ENCODE measurements around the gene PIP5KL1. TPM values are rescaled to one million over a fixed set of nuclear protein-coding genes. Genes with fewer than 3 reads are reported as not detected.

The PIP5KL1 gene
- total RNA-seq, 2 donors from 2014 or later = 0.20 TPM; not detected in 1

GRCh38 chr9:127935765-127936221, 5.2 kb upstream of the PIP5KL1 start:
- H3K27ac ChIP-seq = no peak overlapping the region
- no peak overlapping the region for H3K4me3 ChIP-seq
- H3K27me3 ChIP-seq = no peaks in the 10 kb centered on the region
- TF ChIP-seq CTCF (IDR thresholded peaks at IDR 0.05) = no peak
- H3K9me3 ChIP-seq = no peaks in the 10 kb centered on the region
- no peak for DNase-seq (ENCODE audit: low spot score)
- peaks cover 0 to 45% of the 10 kb centered on the region in 2 donors for H3K4me1 ChIP-seq
- no peaks in the 10 kb centered on the region for H3K36me3 ChIP-seq

GRCh38 chr9:127934986-127935385, 4.4 kb upstream of the PIP5KL1 start:
- Histone ChIP-seq H3K4me1 (peaks cover 0 to 53% of the 10 kb centered on the region in 2 donors), H3K27ac (no peak overlapping the region), H3K27me3 (no peaks in the 10 kb centered on the region), H3K9me3 (no peaks in the 10 kb centered on the region), H3K36me3 (no peaks in the 10 kb centered on the region), H3K4me3 (no peak overlapping the region)
- no peak for DNase-seq (ENCODE audit: low spot score)
- TF ChIP-seq CTCF (IDR thresholded peaks at IDR 0.05) = no peak

DNA sequence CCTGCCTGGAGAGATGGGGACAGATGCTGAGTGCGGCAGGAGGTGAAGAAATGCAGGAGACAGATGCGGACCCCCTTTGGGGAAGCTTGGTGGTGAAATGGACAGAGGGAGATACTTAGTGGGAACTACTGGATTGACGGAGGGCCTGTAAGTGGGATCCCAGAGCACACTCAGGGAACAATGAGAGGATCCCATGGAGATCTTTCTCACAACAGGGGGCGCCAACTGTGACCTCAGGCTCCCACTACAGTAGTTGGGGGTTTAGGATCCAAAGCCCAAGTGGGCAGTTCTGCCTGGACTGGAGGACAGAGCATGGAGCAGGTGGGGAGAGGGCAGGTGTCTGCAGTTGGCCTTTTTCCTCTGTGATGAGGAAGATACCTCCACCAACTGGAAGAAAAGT, 3.7 kb upstream of the PIP5KL1 start:
- no peaks in the 10 kb centered on the region for H3K9me3 ChIP-seq
- H3K4me3 ChIP-seq = no peak overlapping the region
- no peak for TF ChIP-seq CTCF (IDR thresholded peaks at IDR 0.05)
- no peaks in the 10 kb centered on the region for H3K27me3 ChIP-seq
- no peak for DNase-seq (ENCODE audit: low spot score)
- H3K36me3 ChIP-seq = no peaks in the 10 kb centered on the region
- H3K27ac ChIP-seq = no peak overlapping the region
- H3K4me1 ChIP-seq = peaks cover 0 to 54% of the 10 kb centered on the region in 2 donors

GRCh38 chr9:127931092-127931881, 710 bp upstream of the PIP5KL1 start:
- peak overlapping the region; percentile 41 to 63 for H3K4me3 ChIP-seq
- no peak for TF ChIP-seq CTCF (IDR thresholded peaks at IDR 0.05)
- no peaks in the 10 kb centered on the region for H3K9me3 ChIP-seq
- peaks cover 5 to 16% of the 10 kb centered on the region in 2 donors for H3K27me3 ChIP-seq
- H3K27ac ChIP-seq = no peak overlapping the region
- DNase-seq (ENCODE audit: low spot score) = no peak
- H3K36me3 ChIP-seq = no peaks in the 10 kb centered on the region
- peaks cover 0 to 55% of the 10 kb centered on the region in 2 donors for H3K4me1 ChIP-seq

- Histone ChIP-seq H3K4me3 (no peak overlapping the region), H3K4me1 (peaks cover 0 to 41% of the 10 kb centered on the region in 2 donors), H3K36me3 (no peaks in the 10 kb centered on the region), H3K27me3 (peaks cover 5 to 16% of the 10 kb centered on the region in 2 donors), H3K27ac (no peak overlapping the region), H3K9me3 (no peaks in the 10 kb centered on the region)
- no peak for DNase-seq (ENCODE audit: low spot score)
- TF ChIP-seq CTCF (IDR thresholded peaks at IDR 0.05) = no peak
These were observed 975 bp downstream of the PIP5KL1 start for GRCh38 chr9:127929625-127929979.
